GM21717 (cell line): ENCODE data around the gene TMEM132C.

ENCODE experiments used
- ATAC-seq: cut with Tn5 transposase; IDR thresholded peaks from one replicate; pipeline ENCODE4 v1.9.1; 2021; ENCODE audit warnings: mild to moderate bottlenecking, moderate library complexity; ENCODE audit not compliant: unreplicated experiment

TMEM132C gene

GRCh38 chr12:128644664-128645296, 377.8 kb downstream of the TMEM132C start:
- no peak for ATAC-seq

- ATAC-seq = no peak
Measured at GRCh38 chr12:128649902-128650301, 382.9 kb downstream of the TMEM132C start.

- no peak for ATAC-seq
Measured at GRCh38 chr12:128652136-128652751, 385.3 kb downstream of the TMEM132C start.

- ATAC-seq = no peak
Measured at GRCh38 chr12:128654468-128654867, 387.5 kb downstream of the TMEM132C start.

- no peak for ATAC-seq
Measured at GRCh38 chr12:128657378-128657777, 390.4 kb downstream of the TMEM132C start.

- no peak for ATAC-seq
Measured at GRCh38 chr12:128660532-128661225, 393.7 kb downstream of the TMEM132C start.

GRCh38 chr12:128661226-128661569, 394.2 kb downstream of the TMEM132C start:
- no peak for ATAC-seq

- ATAC-seq = no peak
Measured at GRCh38 chr12:128662101-128662500, 395.1 kb downstream of the TMEM132C start.

GRCh38 chr12:128664501-128664900, 397.5 kb downstream of the TMEM132C start:
- no peak for ATAC-seq

GRCh38 chr12:128667193-128667592, 400.2 kb downstream of the TMEM132C start:
- no peak for ATAC-seq

GRCh38 chr12:128671528-128672042, 404.6 kb downstream of the TMEM132C start:
- no peak for ATAC-seq

GRCh38 chr12:128672428-128672827, 405.5 kb downstream of the TMEM132C start:
- no peak for ATAC-seq

GRCh38 chr12:128672893-128673292, 405.9 kb downstream of the TMEM132C start:
- ATAC-seq = no peak

GRCh38 chr12:128675576-128675975, 408.6 kb downstream of the TMEM132C start:
- no peak for ATAC-seq

GRCh38 chr12:128680555-128680954, 413.6 kb downstream of the TMEM132C start:
- ATAC-seq = no peak

GRCh38 chr12:128682548-128683275, 415.7 kb downstream of the TMEM132C start:
- no peak for ATAC-seq

- no peak for ATAC-seq
Measured at GRCh38 chr12:128684352-128684751, 417.4 kb downstream of the TMEM132C start.

GRCh38 chr12:128685903-128686475, 419.0 kb downstream of the TMEM132C start:
- ATAC-seq = no peak

- ATAC-seq = no peak
Measured at GRCh38 chr12:128687851-128688250, 420.9 kb downstream of the TMEM132C start.

GRCh38 chr12:128690641-128691040, 423.7 kb downstream of the TMEM132C start:
- ATAC-seq = no peak

GRCh38 chr12:128693115-128693514, 426.1 kb downstream of the TMEM132C start:
- ATAC-seq = no peak
